GM18951 (cell line): ENCODE data around the gene SEC14L6.

Source experiments
- POLR2A ChIP-seq: IDR thresholded peaks from 4 replicates; pipeline ENCODE4 v1.6.1; 2011; ENCODE audit warnings: mild to moderate bottlenecking; ENCODE audit not compliant: insufficient read length, insufficient read depth; ENCODE audit errors: extremely low read depth
- in situ Hi-C: fragments of 300-500 bp; cut with MboI; formaldehyde crosslinking; loops from one replicate; pipeline ENCODE4 v1.12.0; 2022; ENCODE audit warnings: low sequenced_read_pairs, mixed read lengths, inconsistent platforms; ENCODE audit not compliant: unreplicated experiment

Gene SEC14L6

DNA sequence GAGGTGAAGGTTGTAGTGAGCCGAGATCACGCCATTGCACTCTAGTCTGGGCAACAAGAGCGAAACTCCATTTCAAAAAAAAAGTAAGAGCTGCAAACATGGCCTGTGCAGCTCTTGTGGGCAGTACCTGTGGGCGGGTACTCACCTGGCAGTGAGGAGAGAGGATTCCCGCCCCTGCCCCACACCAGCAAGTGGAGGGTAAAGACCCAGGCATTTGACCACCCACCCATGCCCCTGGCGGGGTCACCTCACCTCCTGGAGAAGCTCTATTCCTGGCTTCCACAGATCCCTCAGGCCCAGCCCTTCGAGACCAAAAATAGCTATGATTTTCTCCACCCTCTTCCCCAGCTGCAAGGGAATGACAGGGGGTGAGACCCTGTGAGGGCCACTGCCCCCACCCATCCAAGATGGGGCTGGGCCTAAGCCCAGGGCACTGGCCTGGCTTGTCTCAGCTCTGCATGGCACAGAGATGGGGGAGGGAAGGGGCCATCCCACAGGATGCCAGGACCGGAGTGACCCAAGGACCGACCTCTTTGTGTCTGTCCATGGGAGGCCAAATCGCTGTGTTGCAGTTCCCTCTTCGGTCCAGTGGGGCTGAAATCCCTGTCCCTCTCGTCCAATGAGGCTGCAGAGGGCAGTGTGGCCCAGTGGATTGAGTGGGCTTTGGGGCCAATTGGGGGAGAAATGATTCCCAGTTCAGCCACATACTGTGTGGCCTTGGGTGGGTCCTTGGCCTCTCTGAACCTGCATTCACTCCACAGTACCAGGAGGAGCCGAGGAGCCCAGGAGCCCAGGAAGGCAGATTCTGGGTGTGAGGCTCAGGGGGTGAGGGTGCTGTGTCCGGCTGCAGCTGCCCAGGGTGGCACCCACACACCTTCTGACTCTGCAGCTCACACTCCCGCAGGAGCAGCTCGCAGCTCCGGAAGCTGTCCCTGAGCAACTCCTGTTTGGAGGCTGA lies 14.6 kb downstream of the SEC14L6 start:
- in situ Hi-C loops, result no loop called here
- no peak for TF ChIP-seq POLR2A

DNA sequence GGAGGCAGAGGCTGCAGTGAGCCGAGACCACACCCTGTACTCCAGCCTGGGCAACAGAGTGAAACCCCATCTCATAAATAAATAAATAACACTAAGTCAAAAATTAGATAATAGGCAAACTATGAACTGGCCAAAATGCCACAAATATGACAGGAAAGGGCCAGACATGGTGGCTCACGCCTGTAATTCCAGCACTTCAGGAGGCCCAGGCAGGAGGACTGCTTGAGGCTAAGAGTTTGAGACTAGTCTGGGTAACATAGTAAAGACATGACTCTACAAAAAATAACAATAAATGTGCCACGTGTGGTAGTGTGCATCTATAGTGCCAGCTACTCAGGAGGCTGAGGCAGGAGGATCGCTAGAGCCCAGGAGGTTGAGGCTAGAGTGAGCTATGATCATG lies 19.9 kb downstream of the SEC14L6 start:
- in situ Hi-C loops, result no loop called here
- TF ChIP-seq POLR2A, result no peak

DNA sequence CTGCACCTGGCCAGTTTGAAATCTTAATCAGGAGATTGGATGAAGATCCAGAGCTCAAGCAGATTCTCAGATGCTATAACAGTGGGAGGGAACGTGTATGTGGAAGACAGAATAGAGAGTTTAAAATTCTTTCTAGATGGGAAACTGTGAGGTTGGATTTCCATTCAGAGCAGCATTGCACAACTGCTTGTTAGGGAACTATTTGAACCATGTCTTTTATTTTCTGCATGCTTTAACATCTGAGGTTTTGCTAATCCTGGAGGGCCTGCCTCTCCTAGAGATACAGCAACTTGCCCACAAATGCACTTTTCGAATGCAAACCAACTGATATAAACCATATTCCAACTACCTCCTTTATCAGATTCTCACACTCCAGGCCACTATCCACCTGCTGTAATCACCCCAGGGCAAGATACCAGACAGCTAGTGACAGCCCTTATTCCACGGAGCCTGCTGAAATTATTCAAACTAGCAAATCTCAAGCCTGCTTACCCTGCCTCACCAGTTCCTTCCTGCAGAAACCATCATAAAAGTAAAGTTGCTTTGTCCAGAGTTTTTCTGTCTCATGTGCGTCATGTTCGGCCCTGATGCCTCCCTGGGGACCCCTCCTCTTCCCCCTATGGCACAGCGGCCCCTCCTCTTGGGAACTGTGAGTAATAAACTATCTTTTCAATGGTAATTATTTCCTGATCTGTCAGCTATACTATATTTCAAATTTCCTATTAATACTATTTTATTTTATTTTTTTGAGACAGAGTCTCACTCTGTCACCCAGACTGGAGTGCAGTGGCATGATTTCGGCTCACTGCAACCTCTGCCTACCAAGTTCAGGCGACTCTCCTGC lies 22.7 kb downstream of the SEC14L6 start:
- no peak for TF ChIP-seq POLR2A
- in situ Hi-C loops, result no loop called here

GRCh38 chr22:30521368-30522156 lies 25.0 kb downstream of the SEC14L6 start:
- no peak for TF ChIP-seq POLR2A
- in situ Hi-C loops, result no loop called here

GRCh38 chr22:30519842-30520425 lies 26.6 kb downstream of the SEC14L6 start:
- in situ Hi-C loops, result no loop called here
- no peak for TF ChIP-seq POLR2A

DNA sequence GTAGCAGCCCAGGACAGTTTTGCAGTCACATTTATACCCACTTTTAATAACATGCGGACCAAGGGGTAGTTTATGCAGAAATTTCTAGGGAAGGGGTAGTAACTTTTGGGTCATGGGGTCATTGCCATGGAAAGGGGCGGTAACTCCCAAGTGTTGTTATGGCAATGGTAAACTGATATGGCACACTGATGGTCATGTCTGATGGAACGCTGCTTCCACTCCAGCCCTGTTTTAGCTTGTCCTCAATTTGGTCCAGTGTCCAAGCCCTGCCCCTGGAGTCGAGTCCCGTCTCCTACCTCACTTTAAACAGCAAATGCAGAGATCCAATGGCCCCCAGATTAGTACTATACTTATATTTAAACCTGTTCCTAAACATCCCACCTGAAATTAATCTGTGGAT lies 29.8 kb downstream of the SEC14L6 start:
- in situ Hi-C loops, result no loop called here
- no peak for TF ChIP-seq POLR2A

DNA sequence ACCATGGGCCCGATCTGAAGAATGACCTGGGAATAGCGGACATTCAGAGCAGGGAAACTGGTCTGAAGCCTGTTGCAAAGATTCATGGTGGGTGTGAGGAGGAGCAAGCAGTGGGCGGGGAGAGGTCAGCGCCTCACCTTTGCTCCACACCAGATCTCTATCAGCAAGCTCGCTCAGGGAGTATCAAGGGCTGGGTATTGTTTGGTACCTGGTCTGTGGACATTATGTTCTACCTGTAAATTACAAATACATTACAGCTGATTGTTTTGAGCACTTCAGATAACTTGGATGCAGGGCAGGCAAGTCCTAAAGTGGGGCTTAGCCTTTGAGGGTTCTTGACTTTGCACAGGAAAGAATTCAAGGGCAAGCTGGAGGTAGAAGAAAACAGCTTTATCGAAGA lies 30.3 kb downstream of the SEC14L6 start:
- no peak for TF ChIP-seq POLR2A
- in situ Hi-C loops, result no loop called here

DNA sequence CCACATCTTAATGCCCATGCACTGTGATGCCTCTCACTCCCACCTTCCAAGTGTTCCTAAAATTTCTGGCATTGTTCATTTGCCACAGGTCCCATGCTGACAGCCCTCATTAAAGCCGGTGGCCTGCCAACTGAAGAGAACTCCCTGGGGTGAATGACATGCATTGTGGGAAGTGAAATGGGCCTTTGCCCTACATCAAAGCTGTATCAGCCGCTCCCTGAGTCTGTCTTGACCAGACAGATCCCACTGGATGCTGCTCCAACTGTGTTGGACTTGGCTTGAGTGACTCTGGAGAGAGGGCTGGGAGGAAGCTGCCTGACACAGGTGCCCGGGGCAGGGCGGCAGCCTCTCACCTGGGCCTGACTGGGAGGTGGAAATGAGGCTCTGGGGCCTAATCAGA lies 32.3 kb downstream of the SEC14L6 start:
- TF ChIP-seq POLR2A, result no peak
- in situ Hi-C loops, result no loop called here

- TF ChIP-seq POLR2A, result no peak
- in situ Hi-C loops, result no loop called here
Measured at GRCh38 chr22:30513462-30513861, 33.1 kb downstream of the SEC14L6 start.

DNA sequence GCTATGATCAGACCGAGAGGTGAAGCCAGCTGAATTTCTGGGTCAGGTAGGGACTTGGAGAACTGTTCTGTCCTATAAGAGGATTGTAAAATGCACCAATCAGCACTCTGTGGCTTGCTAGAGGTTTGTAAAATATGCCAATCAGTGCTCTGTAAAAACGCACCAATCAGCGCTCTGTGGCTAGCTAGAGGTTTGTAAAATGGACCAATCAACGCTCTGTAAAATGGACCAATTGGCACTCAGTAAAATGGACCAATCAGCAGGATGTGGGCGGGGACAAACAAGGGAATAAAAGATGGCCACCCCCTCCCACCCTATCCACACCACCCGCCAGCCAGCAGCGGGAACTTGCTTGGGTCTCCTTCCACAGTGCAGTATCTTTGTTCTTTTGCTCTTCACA lies 34.6 kb downstream of the SEC14L6 start:
- in situ Hi-C loops, result no loop called here
- no peak for TF ChIP-seq POLR2A

GRCh38 chr22:30511109-30511508 lies 35.4 kb downstream of the SEC14L6 start:
- no peak for TF ChIP-seq POLR2A
- in situ Hi-C loops, result no loop called here

- TF ChIP-seq POLR2A, result no peak
- in situ Hi-C loops, result no loop called here
Measured at GRCh38 chr22:30508216-30508615, 38.3 kb downstream of the SEC14L6 start.
